Osteocyte (in vitro differentiated cells): ENCODE data around the gene GNA15. TPM values are rescaled to one million over a fixed set of nuclear protein-coding genes. Genes with fewer than 3 reads are reported as not detected.
A peak's percentile ranks its signal among the peaks of the same experiment; 100 is the strongest.

Experiments used
- DNase-seq: peaks from one replicate; pipeline ENCODE4 v3.0.0; 2021; ENCODE audit warnings: mixed read lengths; ENCODE audit not compliant: unreplicated experiment; ENCODE audit errors: extremely low spot score
- H3K27ac Mint-ChIP-seq: one replicate; pipeline ENCODE4 v1.8.0; 2021; ENCODE audit warnings: mild to moderate bottlenecking, mixed read lengths; ENCODE audit not compliant: unreplicated experiment
- H3K27me3 Mint-ChIP-seq: one replicate; pipeline ENCODE4 v1.8.0; 2021; ENCODE audit warnings: mixed read lengths; ENCODE audit not compliant: unreplicated experiment
- H3K36me3 Mint-ChIP-seq: one replicate; pipeline ENCODE4 v1.8.0; 2021; ENCODE audit warnings: mixed read lengths; ENCODE audit not compliant: unreplicated experiment
- H3K4me1 Mint-ChIP-seq: one replicate; pipeline ENCODE4 v1.8.0; 2021; ENCODE audit warnings: mixed read lengths; ENCODE audit not compliant: unreplicated experiment
- H3K4me3 Mint-ChIP-seq: one replicate; pipeline ENCODE4 v1.8.0; 2021; ENCODE audit warnings: mild to moderate bottlenecking, moderate library complexity, mixed read lengths; ENCODE audit not compliant: unreplicated experiment
- H3K9me3 Mint-ChIP-seq: one replicate; pipeline ENCODE4 v1.8.0; 2021; ENCODE audit warnings: mixed read lengths; ENCODE audit not compliant: unreplicated experiment
- total RNA-seq: library from RNA; stranded (reverse); gene quantifications from 2 replicates; pipeline ENCODE4 v1.2.1, GENCODE V29; 2021
- TF ChIP-seq, protein P1 (sequence below): fragments of 200-600 bp; sonication (generic); IDR thresholded peaks from 2 replicates; pipeline ENCODE4 v1.5.0; 2021; ENCODE audit warnings: antibody characterized with exemption, mild to moderate bottlenecking, moderate library complexity

Gene GNA15
- total RNA-seq, 1 donor from 2014 or later, result not detected

DNA sequence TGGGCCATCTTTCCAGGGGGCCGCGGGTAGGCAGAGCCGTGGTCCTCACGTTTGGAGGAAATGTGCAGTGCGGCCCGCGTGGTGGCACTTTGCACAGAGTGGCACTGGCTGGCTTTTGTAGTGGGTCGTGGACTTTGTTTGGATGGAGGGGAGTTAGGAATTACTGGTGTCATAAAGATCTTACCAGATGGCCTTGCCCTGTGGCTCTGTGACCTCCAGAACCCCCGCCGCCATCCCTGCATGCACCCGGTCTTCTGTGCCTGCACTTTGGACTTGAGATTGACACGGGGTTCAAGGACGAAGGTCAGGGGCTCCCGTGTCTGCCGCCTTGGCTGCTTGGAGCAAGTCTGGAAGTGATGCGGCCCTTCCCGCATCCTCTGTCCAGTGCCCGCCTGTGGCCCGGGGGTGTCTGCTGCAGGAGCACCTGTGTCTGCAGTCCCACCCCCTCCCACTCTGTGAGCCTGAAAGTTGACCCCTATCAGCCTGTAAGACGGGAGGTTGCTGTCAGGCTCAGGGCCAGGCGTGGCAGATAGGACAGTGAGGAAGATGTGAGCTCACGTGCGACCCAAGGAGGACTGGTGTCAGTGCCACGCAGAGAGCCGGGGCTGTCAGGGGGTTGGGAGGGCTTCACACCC, 39.4 kb upstream of the GNA15 start:
- TF ChIP-seq, protein P1, sequence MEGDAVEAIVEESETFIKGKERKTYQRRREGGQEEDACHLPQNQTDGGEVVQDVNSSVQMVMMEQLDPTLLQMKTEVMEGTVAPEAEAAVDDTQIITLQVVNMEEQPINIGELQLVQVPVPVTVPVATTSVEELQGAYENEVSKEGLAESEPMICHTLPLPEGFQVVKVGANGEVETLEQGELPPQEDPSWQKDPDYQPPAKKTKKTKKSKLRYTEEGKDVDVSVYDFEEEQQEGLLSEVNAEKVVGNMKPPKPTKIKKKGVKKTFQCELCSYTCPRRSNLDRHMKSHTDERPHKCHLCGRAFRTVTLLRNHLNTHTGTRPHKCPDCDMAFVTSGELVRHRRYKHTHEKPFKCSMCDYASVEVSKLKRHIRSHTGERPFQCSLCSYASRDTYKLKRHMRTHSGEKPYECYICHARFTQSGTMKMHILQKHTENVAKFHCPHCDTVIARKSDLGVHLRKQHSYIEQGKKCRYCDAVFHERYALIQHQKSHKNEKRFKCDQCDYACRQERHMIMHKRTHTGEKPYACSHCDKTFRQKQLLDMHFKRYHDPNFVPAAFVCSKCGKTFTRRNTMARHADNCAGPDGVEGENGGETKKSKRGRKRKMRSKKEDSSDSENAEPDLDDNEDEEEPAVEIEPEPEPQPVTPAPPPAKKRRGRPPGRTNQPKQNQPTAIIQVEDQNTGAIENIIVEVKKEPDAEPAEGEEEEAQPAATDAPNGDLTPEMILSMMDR, result no peak
- Mint-ChIP-seq H3K36me3 (no peaks in the 10 kb centered on the region), H3K27me3 (no peaks in the 10 kb centered on the region), H3K9me3 (no peaks in the 10 kb centered on the region), H3K27ac (peak overlapping the region; percentile 50), H3K4me1 (peaks cover 43% of the 10 kb centered on the region), H3K4me3 (peak overlapping the region; percentile 83)
- DNase-seq, result peak; percentile 80

- peak; percentile 79 for DNase-seq
- Mint-ChIP-seq H3K4me3 (no peak overlapping the region), H3K27me3 (no peaks in the 10 kb centered on the region), H3K27ac (no peak overlapping the region), H3K9me3 (no peaks in the 10 kb centered on the region), H3K36me3 (no peaks in the 10 kb centered on the region), H3K4me1 (peaks cover 45% of the 10 kb centered on the region)
- TF ChIP-seq, protein P1, result no peak
These were observed 38.9 kb upstream of the GNA15 start for GRCh38 chr19:3096902-3097326.

DNA sequence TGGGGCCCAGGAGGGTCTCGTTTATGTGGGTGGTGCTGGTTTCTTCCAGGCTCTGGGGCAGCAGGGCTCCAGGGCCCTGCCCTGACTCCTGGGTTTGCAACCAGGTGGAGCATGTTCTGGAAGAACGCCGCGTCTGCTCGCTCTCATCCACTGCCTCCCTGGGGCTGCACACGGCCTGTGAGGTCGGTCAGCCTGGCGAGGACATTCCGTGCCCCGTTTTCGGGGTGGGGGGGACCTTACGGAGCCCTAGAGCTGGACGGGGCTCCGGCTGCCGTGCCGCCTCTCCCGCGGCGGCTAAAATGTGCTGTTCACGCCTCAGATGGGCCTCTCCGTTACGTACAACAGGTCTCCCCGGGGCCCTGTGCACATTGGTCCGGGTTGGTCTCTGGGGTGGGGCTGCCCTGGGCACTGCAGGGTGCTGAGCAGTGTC, 38.4 kb upstream of the GNA15 start:
- peak; percentile 76 for DNase-seq
- H3K9me3 Mint-ChIP-seq, result no peaks in the 10 kb centered on the region
- peak overlapping the region; percentile 29 for H3K4me3 Mint-ChIP-seq
- no peaks in the 10 kb centered on the region for H3K27me3 Mint-ChIP-seq
- peak overlapping the region; percentile 41 for H3K27ac Mint-ChIP-seq
- TF ChIP-seq, protein P1, result no peak
- peaks cover 47% of the 10 kb centered on the region for H3K4me1 Mint-ChIP-seq
- no peaks in the 10 kb centered on the region for H3K36me3 Mint-ChIP-seq

DNA sequence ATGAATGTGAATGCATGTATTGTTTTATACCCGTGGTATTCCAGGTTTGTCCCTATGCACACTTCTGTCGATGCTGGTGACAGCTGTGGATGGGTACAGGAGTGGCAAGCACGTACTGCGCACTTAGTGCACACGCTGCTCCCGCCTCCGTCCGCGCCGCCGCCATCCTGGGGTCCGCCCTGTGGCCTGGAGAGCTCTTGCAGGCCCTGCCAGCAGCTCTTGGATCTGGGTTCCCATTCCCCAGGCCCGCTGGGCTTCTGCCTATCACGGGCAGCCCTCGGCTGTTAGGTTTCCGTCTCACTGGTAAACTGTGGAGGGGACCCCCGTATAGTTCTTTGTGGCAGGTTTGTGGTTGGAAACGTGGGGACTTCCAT, 37.7 kb upstream of the GNA15 start:
- H3K27ac Mint-ChIP-seq, result peak overlapping the region; percentile 81
- TF ChIP-seq, protein P1, result no peak
- H3K27me3 Mint-ChIP-seq, result no peaks in the 10 kb centered on the region
- peaks cover 48% of the 10 kb centered on the region for H3K4me1 Mint-ChIP-seq
- H3K4me3 Mint-ChIP-seq, result peak overlapping the region; percentile 32
- H3K9me3 Mint-ChIP-seq, result no peaks in the 10 kb centered on the region
- no peaks in the 10 kb centered on the region for H3K36me3 Mint-ChIP-seq
- peak; percentile 78 for DNase-seq

DNA sequence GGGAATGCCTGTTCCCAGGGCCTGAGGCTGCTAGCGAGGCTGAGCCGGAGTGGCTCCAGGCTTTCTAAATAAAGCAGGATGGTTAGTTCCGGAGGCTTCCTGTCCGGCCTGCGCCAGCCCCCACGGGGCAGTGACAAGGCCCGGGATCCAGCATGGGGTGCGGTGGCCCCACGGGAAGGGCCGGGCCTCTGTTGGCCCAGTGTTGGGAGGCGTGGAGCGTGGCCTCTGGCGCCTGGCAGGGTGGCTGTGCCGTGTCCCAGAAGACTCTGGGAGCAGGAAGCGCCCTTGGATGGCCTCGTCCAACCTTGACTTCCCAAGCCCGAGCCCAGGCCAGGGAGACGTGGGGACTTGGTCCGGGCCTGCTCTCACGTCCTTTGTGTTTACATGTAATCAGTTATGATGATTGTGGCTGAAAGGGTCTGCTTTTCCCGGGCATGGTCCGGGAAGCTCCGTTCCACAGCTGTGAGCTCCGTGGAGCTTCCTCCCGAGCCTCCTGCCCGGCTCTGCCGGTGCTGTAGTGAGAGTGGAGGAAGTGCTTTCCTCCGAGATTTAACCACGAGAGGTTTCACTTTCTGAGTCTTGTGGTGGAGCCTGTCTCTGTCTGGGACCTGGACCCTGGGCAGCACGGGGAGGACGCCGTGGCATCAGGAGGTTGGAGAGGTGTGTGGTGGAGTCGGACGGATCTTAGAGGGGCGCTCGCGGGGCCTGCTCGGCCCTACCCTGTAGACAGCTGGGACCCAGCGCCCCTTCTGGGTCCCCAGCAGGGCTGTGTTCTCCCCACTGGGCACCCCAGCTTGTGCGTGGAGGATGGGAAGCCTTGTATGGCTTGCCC, 37.1 kb upstream of the GNA15 start:
- no peaks in the 10 kb centered on the region for H3K9me3 Mint-ChIP-seq
- no peaks in the 10 kb centered on the region for H3K36me3 Mint-ChIP-seq
- TF ChIP-seq, protein P1, result no peak
- peak overlapping the region; percentile 81 for H3K27ac Mint-ChIP-seq
- peaks cover 48% of the 10 kb centered on the region for H3K4me1 Mint-ChIP-seq
- no peak for DNase-seq
- peak overlapping the region; percentile 32 for H3K4me3 Mint-ChIP-seq
- H3K27me3 Mint-ChIP-seq, result no peaks in the 10 kb centered on the region
